ENCODE measurements around the gene DCUN1D3.
A peak's percentile ranks its signal among the peaks of the same experiment; 100 is the strongest.
"Not testable (repeated sequence)": the region's sequence is repeated elsewhere in the genome, so short reads cannot be mapped to it uniquely, and the experiment has no call there.

Gene DCUN1D3

DNA sequence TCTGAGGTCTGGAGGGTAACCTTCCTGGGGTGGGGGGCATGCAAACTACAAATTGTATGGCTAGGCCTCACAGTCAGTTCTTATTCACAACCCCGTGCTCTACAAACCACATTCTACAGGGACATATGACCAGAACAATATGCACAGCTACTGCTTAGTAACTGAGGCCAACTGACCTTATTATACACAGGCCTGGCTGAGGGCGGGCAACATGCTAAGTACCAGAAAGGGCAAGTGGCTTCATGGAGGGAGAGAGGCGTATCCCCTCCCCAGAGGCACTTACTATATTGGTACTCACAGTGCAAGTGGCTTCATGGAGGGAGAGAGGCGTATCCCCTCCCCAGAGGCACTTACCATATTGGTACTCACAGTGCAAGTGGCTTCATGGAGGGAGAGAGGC lies 39.2 kb downstream of the DCUN1D3 start:
- not testable (repeated sequence) for DNase-seq

DNA sequence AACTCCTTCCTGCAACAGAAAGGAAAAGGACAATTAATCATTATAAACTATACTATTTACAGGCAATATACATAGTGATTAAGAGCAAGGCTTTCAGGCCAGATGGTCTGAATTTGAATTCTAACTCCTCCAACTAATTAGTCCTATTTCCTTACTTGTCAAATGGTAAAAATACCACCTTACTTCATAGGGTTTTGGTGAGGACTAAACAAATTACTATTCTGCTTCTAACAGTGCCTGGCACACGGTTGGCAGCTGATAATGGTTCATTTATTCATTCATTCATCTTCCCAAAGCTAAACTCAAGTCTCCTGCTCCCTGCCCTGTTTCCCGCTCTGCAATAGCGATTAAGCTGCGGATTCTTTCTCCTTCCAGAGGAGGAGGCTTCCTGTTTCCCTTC lies 39.8 kb downstream of the DCUN1D3 start:
- no peak for DNase-seq

DNA sequence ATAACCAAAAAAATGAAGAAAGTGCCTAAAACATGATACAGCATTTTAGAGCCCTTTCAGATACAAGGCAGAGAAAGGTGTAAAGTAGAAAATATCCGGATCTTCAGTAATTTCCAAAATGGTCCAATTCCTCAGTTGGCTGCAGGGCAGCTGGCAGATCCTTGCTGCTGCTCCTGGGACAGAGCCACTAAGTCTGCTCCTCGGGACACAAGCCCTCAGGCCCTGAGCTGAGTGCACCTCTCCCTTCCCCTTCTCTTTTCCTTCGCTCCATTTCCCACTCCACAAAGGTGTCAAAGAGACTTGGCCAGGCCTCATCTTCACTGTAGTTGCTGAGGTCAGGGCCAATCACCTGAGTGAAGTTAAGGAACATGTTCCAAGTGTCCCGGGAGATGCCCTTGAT lies 40.5 kb downstream of the DCUN1D3 start:
- DNase-seq = no peak

DNA sequence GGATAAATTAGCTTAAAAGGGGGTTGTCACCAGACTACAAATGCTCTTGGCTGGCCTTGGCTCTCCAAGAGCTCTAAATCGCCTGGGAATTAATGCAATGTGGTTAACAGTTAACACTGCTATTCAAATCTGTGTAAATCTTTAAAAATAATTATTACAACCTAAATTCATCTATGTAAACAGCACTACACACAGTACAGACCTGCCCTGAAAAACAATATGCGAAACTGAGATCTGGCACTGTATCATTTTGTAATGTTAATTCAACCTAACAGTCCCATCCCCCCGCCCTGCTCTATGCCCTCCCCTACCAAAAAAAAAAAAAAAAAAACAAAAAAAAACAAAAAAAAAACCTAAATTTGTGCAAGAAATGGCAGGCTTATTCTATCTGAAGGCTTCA lies 40.9 kb downstream of the DCUN1D3 start:
- DNase-seq = no peak

DNA sequence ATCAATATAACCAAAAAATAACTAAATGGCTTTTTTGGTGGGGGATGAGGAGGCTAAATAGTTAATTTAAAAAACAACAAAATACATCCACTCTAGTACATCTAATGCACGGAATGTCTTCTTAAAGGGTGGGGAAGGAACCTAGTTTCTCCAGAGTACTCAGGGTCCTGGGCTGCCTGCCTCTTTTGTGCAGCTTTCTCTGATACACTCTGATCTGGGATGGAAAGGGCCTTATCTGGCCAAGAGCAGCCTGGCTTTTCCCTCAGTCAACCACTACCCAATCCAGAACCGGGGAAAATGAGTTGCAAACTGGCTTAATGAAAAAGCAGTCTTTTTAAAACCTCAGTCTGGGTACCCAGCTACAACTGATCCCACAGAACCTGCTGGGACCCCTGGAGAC lies 42.9 kb downstream of the DCUN1D3 start:
- no peak for DNase-seq

DNA sequence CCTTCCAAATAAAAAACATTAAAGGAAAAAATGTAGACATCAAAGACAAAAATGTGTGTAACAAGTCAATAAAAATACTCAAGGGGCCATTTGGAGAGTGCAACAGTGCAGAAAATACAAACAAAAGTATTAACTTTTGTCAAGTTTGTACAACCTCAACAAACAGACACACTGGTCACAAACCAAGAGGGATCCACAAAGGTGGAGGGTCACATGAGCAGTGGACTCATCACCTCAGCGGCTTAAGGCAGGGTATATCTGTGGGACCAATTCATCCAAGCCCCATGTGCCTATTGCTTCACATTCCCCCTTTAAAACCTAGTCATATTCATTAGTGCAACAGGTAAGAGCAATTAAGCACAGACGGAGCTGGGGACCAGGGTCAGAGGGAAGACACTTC lies 45.2 kb downstream of the DCUN1D3 start:
- no peak for DNase-seq

DNA sequence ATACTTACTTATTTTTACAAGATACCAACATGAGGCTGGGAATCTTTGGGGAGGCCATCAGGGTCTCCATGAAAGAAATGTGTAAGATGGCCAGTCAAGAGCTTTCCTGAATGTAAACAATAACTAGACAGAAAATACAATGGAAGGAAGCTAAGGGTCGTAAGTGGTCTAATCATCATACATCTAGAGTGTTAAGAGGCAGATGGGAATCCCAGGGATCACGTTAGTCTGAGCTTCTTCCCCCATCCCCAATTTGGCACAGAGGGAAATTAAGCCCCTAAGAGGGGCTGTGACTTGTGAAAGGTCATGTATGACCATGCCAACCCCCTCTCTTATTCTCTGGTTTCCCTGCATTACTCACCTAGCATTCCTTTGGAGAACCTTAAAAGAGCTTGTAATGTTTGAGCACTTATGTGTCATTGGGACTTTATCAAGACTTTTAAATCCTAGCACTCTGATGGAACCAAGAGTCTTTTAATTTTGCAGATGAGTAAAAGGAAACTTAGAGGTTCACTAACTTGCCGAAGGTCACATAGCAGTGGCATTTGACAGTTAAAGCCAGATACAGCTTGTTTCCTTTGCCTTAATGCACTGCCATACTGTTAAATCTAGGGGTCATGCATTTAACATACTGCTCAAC lies 46.1 kb downstream of the DCUN1D3 start:
- no peak for DNase-seq

DNA sequence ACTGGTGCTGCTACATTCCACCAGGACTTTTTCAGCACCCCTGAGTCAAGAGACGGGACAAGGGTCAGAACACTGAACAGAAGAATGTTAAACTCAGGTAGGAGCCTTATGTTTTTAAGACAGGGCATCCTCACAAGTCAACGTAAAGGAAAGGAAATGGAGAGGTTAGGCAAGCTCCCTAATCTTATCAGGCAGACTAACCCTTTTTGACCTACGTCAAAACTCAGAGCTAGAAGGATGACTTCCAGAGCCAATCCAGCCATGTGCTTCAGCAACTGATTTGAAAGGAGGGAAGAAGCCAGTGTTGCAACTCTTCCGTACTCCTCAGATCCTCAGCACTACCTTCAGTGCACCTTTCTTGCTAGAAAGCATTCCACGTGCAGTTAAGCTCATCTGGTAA lies 47.0 kb downstream of the DCUN1D3 start:
- DNase-seq = no peak

DNA sequence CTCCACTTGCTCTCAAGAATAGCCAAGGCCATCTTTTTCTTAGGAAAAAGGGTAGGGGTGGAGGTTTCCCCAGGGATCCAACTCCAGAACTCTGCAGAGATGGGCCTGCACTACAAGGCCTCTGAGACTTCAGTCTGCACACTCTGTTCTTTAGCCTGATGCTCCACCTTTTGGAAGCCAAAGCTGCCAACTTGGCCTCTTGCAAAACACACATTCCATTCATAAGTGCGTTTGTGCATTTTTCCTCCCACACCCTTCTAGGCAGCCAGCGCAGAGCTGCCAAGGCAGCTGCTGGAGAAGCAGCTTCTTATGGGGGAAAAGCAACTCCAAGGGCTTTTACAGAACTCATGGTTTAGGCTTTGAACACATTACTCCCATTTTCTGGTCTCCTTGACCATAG lies 48.6 kb downstream of the DCUN1D3 start:
- DNase-seq = no peak

DNA sequence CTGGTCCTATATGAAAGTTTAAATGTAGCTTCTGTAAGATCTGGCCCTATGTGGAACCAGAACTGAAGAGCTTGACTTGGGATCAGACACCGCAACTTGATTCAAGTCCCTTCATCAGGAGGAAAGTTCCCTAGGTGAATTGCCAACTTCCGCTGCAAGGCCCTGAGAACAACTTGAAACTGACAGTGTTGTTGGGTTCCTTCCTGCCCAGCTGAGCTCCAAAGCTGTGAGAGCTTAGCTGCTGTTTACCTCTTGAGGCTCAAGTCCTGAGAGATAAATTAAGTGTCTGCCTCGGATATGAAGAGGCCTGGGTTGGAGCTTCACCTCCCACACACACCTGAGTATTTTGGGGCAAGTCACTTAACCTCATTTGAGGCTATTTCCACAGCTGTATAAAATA lies 49.2 kb downstream of the DCUN1D3 start:
- no peak for DNase-seq

DNA sequence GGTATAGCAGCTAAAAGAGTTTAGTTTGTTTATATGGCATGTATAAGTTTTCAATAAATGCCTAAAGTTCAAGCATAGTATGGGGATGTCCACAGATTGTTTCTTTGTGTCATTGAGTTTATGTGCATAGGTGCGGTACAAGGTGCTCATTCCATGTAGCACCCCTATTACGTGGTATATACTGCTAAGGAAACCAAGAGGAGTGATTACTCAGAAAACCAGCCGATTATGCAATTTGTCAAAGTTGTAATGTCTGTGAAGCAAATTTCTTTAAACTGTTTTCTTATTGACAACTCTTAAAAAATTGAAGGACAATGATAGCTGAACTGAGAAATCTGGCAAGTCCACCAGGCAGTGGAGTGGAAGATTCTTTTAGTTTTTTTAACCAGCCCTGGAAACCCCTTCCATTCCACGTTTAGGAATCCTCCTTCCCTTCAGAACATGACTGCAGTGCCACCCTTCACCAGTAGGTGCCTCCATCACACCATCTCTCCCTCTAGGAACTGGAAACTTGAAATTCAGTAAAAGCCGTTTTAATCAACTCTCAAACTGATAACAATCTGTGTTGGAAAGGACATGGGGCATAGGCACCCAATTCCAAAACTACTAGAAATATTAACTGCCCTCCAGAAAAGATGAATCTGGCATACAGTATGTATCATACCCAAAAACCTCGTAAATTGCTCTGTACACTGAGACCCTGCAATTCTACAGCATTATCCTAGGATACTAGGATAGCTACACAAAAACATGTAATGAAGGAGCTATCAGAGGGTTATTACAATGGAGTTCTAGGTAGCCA lies 50.4 kb downstream of the DCUN1D3 start:
- peak; percentile 53 to 62 for DNase-seq

DNA sequence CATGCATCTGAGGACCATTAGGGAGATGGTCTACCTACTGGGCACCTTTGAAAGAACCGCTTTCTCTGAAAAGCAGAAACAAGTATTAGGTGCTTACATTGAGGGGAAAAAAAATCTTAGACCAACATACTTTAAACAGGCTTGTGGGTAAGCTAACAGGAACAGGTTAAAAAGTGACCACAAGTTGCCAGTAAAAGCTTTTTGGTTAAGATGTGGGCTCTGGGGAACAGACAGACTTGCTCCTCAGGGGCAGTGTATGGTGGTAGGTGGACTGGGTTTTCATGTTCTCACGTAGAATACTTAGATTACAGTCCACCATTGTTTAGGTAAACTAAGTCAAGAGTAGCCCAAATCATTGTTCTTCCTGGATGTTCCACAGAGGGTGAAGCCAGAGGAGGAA lies 52.6 kb downstream of the DCUN1D3 start:
- no peak for DNase-seq

DNA sequence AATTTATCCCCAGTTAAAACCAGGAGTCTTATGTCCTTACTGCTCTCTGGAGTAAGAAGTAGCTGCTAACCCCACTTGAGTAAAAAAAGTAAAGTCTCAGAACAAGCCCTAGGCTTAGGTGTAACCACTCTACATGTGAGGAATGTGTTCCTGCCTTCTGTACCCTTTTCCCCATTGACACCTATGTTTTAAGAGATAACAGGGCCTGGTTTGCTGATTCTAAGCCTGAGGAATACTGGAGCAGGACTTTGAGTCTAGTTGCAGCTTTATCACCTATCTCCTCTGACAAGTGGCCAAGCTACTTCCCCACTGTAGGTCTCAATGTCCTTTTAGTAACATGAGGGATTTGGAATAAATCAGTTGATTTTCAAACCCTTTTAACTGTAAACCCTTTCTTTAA lies 53.6 kb downstream of the DCUN1D3 start:
- no peak for DNase-seq

DNA sequence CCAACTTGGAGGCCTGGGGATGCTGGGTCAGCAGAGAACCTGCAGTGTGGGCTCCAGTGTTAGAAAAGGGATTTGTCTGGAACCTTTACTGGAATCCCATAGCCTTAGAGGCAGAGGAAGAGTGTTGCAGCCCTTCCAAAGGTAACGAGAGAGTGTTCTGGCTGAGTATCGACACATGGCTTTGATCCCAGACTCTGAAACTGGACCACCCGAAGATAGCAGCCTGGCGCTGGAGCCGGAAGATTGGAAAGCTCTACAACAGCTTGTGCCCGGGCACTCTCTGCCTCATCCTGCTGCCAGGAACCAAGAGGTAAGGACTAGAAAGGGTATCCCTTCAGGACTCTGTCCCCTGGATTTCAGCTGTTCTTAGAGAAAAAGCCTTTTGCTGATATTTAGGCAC lies 54.1 kb downstream of the DCUN1D3 start:
- DNase-seq = no peak

DNA sequence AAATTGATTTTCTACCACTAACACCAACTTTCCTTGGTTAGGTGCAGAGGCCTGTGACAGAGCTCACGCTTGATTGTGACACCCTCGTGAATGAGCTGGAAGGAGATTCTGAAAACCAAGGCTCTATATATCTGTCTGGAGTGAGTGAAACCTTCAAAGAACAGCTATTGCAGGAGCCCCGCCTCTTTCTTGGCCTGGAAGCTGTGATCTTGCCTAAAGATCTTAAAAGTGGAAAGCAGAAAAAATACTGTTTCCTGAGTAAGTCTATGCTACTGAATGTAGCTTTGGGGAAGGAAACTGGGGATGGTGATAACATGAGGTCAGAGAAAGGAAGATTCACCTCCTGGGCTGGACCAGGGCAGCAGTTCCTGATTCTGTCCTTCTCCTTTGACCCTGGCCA lies 55.6 kb downstream of the DCUN1D3 start:
- DNase-seq = no peak

DNA sequence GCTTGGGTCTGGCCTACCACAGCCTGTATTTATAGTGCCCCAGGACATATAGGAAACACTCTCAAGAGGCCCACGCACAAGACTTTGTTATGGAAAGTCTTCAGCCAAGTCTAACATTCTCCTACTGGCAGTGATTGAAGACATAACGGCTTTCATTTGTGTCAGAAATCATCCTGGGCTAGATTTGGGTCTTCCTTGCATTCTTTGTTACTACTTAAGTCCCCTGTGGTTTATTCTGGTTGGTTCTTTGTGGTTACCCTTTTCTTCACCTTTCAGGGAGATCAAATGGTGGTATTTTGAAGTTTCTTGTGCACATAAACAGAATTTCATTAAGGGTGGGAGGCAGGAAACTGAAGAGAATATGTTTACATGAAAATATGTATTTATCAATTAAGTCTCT lies 56.1 kb downstream of the DCUN1D3 start:
- no peak for DNase-seq

DNA sequence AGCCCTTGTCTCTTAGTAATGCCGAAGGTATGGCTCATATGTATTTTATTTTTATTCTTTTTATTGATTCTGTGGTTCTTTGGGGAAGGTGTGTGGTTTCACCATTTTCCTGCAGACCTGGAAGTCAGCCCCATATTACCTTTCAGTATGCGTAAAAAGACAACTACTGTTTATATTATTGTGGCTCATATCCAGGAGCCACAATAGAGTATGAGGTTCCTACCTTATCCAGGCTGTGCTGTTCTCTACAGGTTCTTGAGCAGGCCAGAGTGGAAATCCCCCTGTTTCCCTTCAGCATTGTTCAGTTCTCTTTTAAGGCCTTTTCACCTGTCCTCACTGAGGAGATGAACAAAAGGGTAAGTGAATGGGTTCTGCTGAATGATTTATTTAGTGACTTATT lies 60.7 kb downstream of the DCUN1D3 start:
- no peak for DNase-seq

DNA sequence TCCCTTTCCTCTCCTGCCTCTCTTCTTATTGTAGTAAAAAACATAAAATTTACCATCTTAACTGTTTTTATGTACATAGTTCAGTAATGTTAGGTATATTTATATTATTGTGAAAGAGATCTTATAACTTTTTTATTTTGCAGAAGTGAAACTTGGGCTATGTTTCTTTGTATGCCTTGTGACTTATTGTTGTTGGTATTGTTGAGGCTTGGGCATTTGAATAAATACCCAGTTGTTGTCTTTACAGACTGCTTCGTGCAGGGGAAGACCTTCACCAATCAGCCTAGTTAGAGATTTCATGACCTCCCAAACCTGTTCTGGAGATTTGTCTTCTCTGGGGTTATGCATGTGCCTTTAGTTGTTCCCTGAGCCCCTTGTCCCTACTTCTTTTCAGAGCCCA lies 61.9 kb downstream of the DCUN1D3 start:
- DNase-seq = no peak

DNA sequence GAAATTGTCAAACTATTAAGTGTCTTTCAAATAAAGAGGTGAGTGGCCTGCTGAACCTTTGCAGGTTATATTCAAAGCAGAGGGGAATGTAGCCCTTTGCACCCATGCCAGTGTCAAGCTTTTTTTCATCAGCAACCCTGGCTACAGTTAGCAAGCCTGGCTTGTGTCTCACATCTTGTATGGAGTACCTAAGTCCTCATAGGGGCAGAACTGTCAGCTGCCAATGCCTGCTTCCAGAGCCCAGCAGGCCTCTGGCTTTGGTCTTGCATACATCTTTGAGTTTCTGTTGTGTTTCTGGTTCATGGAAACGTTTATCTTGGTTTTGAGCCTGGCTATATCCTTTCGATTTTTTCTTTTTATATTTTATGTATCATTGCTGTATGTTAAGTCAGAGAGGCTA lies 67.1 kb downstream of the DCUN1D3 start:
- DNase-seq = no peak

DNA sequence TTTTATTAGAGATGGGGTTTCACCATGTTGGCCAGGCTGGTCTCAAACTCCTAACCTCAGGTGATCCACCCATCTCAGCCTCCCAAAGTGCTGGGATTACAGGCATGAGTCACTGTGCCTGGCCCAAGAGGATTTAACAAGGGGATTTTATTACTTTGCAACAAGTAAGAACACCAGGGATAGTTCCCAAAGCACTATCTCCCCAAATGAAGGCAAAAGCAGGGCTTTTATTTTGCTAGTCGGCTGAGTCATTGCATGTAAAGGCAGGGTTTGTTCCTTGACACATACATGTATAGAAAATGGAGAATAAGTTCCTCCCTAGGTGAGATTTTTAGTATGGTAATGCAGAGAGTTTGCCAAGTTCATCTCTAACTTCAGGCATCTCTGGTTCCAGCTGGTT lies 69.8 kb downstream of the DCUN1D3 start:
- DNase-seq = no peak

DNA sequence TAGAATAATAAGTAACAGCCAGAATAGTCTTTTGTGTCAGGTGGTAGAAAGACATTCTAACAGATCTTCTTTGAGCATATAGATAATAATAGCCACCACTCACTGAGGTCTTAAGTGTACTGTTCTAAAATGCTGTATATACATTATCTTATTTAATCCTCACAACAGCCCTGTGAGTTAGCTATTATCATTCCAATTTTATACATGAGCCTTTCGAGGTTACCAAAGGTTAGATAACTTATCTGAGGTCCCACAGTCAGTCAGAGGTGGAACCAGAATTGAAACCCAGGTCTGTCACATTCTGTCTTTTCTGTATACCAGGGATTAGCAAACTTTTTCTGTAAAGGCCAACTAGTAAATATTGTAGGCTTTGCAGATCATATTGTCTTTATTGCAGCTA lies 70.6 kb downstream of the DCUN1D3 start:
- no peak for DNase-seq

DNA sequence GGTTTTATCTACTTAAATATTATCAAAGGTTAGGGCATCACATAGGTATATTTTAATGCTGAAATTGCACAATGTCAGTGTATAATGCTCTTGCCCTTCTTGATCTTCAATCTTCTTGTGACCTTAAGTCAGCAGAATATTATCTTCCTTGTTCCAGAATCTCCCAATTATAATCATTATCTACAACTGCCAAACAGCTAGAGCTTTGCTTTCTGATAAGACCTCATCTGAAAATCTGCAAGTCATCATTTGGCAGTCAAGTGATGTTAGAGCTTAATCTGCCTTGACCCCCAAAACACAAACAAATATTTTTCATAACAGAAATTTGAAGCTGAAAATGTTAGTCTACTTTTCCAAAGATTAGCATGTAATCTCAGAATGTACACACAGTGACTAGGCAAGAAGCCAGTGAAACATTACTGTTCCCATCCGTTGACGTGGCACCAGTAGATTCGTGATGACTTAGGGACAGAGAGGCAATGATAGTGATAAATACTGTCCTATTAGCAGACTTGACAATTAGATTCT lies 74.1 kb downstream of the DCUN1D3 start:
- DNase-seq = no peak

DNA sequence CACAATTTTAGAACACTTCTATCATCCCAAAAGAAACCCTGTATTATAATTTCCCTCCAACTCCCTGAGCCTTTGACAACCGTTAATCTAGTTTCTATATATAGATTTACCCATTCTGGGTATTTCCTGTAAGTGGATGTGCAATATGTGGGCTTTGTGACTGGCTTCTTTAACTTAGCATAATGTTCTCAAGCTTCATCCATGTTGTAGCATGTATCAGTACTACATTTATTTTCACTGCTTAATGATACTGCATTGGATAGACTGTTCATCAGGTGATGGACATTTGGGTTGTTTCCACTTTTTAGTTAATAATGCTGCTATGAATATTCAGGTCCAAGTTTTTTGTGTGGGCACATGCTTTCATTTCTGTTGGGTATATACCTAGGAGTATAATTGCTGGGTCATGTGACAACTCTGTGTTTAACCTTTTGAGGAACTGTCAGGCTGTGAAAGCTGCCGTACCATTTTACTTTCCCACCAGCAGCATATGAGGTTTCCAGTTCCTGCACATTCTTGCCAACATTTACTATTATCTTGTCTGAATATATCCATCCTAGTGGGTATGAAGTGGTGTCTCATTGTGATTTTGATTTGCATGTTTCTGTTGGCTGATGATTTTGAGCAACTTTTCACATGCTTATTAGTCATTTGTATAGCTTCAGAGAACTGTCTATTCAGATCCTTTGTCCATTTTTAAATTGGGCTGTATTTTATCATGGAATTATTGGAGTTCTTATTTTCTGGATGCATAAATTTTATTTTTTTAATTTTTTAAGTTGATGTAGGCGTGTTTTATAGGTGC lies 77.4 kb downstream of the DCUN1D3 start:
- DNase-seq = no peak

DNA sequence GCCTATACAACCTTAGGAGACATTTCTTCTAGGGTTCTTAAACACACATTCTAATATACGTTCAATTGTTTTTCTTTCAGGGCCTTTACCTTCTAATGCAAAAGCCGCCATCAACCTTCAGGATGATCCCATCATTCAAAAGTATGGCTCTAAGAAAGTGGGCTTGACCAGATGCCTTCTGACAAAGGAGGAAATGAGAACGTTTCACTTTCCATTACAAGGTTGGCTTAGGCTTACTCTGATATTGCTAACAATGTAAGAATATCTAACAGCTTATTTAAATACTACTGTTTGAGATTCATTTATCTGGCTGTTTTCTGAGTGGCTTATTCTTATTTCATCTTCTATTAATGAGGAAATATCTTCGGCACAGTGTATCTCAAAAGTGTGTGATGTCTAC lies 78.5 kb downstream of the DCUN1D3 start:
- DNase-seq = no peak
